OCI-LY1 (cell line): ENCODE results near the gene CLEC1A.

Experiments
- CTCF ChIP-seq: fragments of 200-600 bp; sonication (generic), shearing (Covaris generic); IDR thresholded peaks from 2 replicates; pipeline ENCODE4 v1.5.1; 2017; ENCODE audit warnings: mild to moderate bottlenecking, antibody characterized with exemption, low read length, moderate library complexity, mixed read lengths
- EZH2 ChIP-seq: fragments of 200-600 bp; sonication (generic), shearing (Covaris generic); IDR thresholded peaks from 2 replicates; pipeline ENCODE4 v1.8.0; 2017; ENCODE audit warnings: borderline replicate concordance, mixed run types, mild to moderate bottlenecking, antibody characterized with exemption, low read length, moderate library complexity, mixed read lengths

- TF ChIP-seq CTCF (no peak), EZH2 (no peak)
These were observed 77.4 kb downstream of the CLEC1A start for GRCh38 chr12:10021342-10021741.
